CD4-positive, alpha-beta T cell (primary cell): ENCODE data around the gene THRB. TPM values are rescaled to one million over a fixed set of nuclear protein-coding genes. Genes with fewer than 3 reads are reported as not detected.

Source experiments
- ATAC-seq: fragments of 200-7000 bp; cut with Tn5 transposase; one replicate; pipeline ENCODE4 v1.10.0; 2022; ENCODE audit warnings: mild to moderate bottlenecking; ENCODE audit not compliant: poor library complexity
- CTCF ChIA-PET: fragments of 350-600 bp; sonication (Branson Sonifier 250); formaldehyde crosslinking; loops from one replicate; lab custom pipeline; 2021; ENCODE audit warnings: antibody characterized with exemption, inconsistent platforms; lab: Charles Lee
- POLR2A ChIA-PET: fragments of 350-600 bp; sonication (Branson Sonifier 250); formaldehyde crosslinking; loops from one replicate; lab custom pipeline; 2021; ENCODE audit warnings: antibody characterized with exemption, inconsistent platforms; lab: Charles Lee
- DNase-seq, 14 experiments: peaks; one replicate each; pipeline ENCODE4 v3.0.0-alpha.2; 2013 to 2020; ENCODE audit warnings: mixed read lengths in 2 of 14
- H3K27ac ChIP-seq, 2 donors: one replicate each; pipeline versions ENCODE4 v1.5.1 to v1.7.0; 2013; ENCODE audit warnings: low read length in 2 of 2, low read depth in 1 of 2, mild to moderate bottlenecking in 1 of 2
- H3K27me3 ChIP-seq, 2 experiments: 1 replicate in 1 of 2; 2 replicates in 1 of 2; pipeline versions ENCODE4 v1.6.1 to v1.7.0; 2013; ENCODE audit warnings: low read length in 2 of 2, control low read depth in 1 of 2, mild to moderate bottlenecking in 1 of 2, moderate library complexity in 1 of 2; ENCODE audit not compliant: insufficient read depth in 2 of 2, control insufficient read depth in 1 of 2
- H3K36me3 ChIP-seq: one replicate; pipeline ENCODE4 v1.6.1; 2013; ENCODE audit warnings: low read length, control low read depth; ENCODE audit not compliant: insufficient read depth
- H3K4me1 ChIP-seq: one replicate; pipeline ENCODE4 v1.6.1; 2013; ENCODE audit warnings: low read length, control low read depth; ENCODE audit not compliant: insufficient read depth
- H3K4me3 ChIP-seq: one replicate; pipeline ENCODE4 v1.5.1; 2013; ENCODE audit warnings: mild to moderate bottlenecking, low read length, moderate library complexity
- H3K9me3 ChIP-seq, 2 experiments: 1 replicate in 1 of 2; 2 replicates in 1 of 2; pipeline versions ENCODE4 v1.6.1 to v1.7.0; 2013; ENCODE audit warnings: low read length in 2 of 2, mild to moderate bottlenecking in 2 of 2, control low read depth in 1 of 2, moderate library complexity in 1 of 2; ENCODE audit not compliant: control insufficient read depth in 1 of 2, insufficient read depth in 1 of 2
- H3K27ac Mint-ChIP-seq: one replicate; pipeline ENCODE4 v1.8.0; 2020; ENCODE audit warnings: mixed read lengths
- H3K27me3 Mint-ChIP-seq: one replicate; pipeline ENCODE4 v1.8.0; 2021; ENCODE audit warnings: mixed read lengths
- H3K36me3 Mint-ChIP-seq: one replicate; pipeline ENCODE4 v1.8.0; 2021; ENCODE audit warnings: low read depth, mixed read lengths
- H3K4me1 Mint-ChIP-seq: one replicate; pipeline ENCODE4 v1.8.0; 2021; ENCODE audit warnings: low read depth, mixed read lengths
- H3K4me3 Mint-ChIP-seq: one replicate; pipeline ENCODE4 v1.8.0; 2020; ENCODE audit warnings: mild to moderate bottlenecking, mixed read lengths
- H3K9me3 Mint-ChIP-seq: one replicate; pipeline ENCODE4 v1.8.0; 2020; ENCODE audit warnings: mixed read lengths
- CTCF ChIP-seq: fragments of 200-600 bp; IDR thresholded peaks from one replicate; pipeline ENCODE4 v1.8.0; 2022; ENCODE audit warnings: antibody characterized with exemption, mild to moderate bottlenecking
- intact Hi-C, 2 experiments: fragments of 100-400 bp; cut with DNase I in 1 of 2; cut with micrococcal nuclease in 1 of 2; formaldehyde crosslinking; loops; one replicate each; pipeline versions ENCODE4 v1.15.1 to v1.9.0; 2023 to 2025; cut with DNase I, micrococcal nuclease
- total RNA-seq, 174 experiments: library from RNA in 2 of 174; stranded (reverse) in 2 of 174; gene quantifications; one replicate each; pipeline ENCODE4 v1.2.3 and lab custom pipeline; 2021 to 2026

The THRB gene
- total RNA-seq, 2 experiments from 2014 or later = not detected

- Histone ChIP-seq H3K36me3 (no peaks in the 10 kb centered on the region), H3K9me3 (peaks cover 0 to 14% of the 10 kb centered on the region in 2 experiments), H3K27me3 (peaks cover 34 to 40% of the 10 kb centered on the region in 2 experiments), H3K4me3 (no peak overlapping the region), H3K4me1 (no peaks in the 10 kb centered on the region), H3K27ac (no peak overlapping the region)
- H3K27me3 Mint-ChIP-seq = peaks cover 51% of the 10 kb centered on the region
- H3K4me1 Mint-ChIP-seq = no peaks in the 10 kb centered on the region
- no peaks in the 10 kb centered on the region for H3K36me3 Mint-ChIP-seq
- ATAC-seq = no peak
- TF ChIP-seq CTCF = no peak
- no peak overlapping the region for H3K4me3 Mint-ChIP-seq
- POLR2A ChIA-PET = no interaction called here
- CTCF ChIA-PET = no interaction called here
- no peaks in the 10 kb centered on the region for H3K9me3 Mint-ChIP-seq
- intact Hi-C loops = no loop called here
- H3K27ac Mint-ChIP-seq = no peak overlapping the region
- no peak for DNase-seq
Observed at GRCh38 chr3:24518990-24519367, 24.3 kb upstream of the THRB start.

GRCh38 chr3:24514119-24514518, 19.5 kb upstream of the THRB start:
- Mint-ChIP-seq H3K4me1 (no peaks in the 10 kb centered on the region), H3K36me3 (no peaks in the 10 kb centered on the region), H3K27ac (no peak overlapping the region), H3K27me3 (peaks cover 11% of the 10 kb centered on the region), H3K9me3 (no peaks in the 10 kb centered on the region), H3K4me3 (no peak overlapping the region)
- intact Hi-C loops = no loop called here
- TF ChIP-seq CTCF = no peak
- Histone ChIP-seq H3K36me3 (no peaks in the 10 kb centered on the region), H3K4me3 (no peak overlapping the region), H3K9me3 (peaks cover 0 to 1% of the 10 kb centered on the region in 2 experiments), H3K27ac (no peak overlapping the region), H3K4me1 (no peaks in the 10 kb centered on the region), H3K27me3 (peaks cover 3 to 4% of the 10 kb centered on the region in 2 experiments)
- POLR2A ChIA-PET = no interaction called here
- DNase-seq (no peak), ATAC-seq (no peak)
- CTCF ChIA-PET = no interaction called here

GRCh38 chr3:24513463-24513862, 18.8 kb upstream of the THRB start:
- H3K27ac Mint-ChIP-seq = no peak overlapping the region
- Histone ChIP-seq H3K36me3 (no peaks in the 10 kb centered on the region), H3K27me3 (no peaks in the 10 kb centered on the region), H3K4me3 (no peak overlapping the region), H3K9me3 (no peaks in the 10 kb centered on the region), H3K4me1 (no peaks in the 10 kb centered on the region), H3K27ac (no peak overlapping the region)
- no peaks in the 10 kb centered on the region for H3K36me3 Mint-ChIP-seq
- CTCF ChIA-PET = no interaction called here
- H3K9me3 Mint-ChIP-seq = no peaks in the 10 kb centered on the region
- DNase-seq = no peak
- intact Hi-C loops = no loop called here
- no peak for TF ChIP-seq CTCF
- H3K4me3 Mint-ChIP-seq = no peak overlapping the region
- H3K27me3 Mint-ChIP-seq = peaks cover 5% of the 10 kb centered on the region
- POLR2A ChIA-PET = no interaction called here
- no peak for ATAC-seq
- no peaks in the 10 kb centered on the region for H3K4me1 Mint-ChIP-seq
